GM12872 (cell line): ENCODE measurements around the gene SERTAD1.

Experiments used
- CTCF ChIP-seq: IDR thresholded peaks from 3 replicates; pipeline ENCODE4 v1.5.1; 2011; ENCODE audit warnings: low read depth, mild to moderate bottlenecking, low read length, moderate library complexity; ENCODE audit not compliant: insufficient read depth

The SERTAD1 gene

GRCh38 chr19:40418040-40418439, 7.8 kb downstream of the SERTAD1 start:
- no peak for TF ChIP-seq CTCF

- TF ChIP-seq CTCF = no peak
Measured at GRCh38 chr19:40417643-40417981, 8.2 kb downstream of the SERTAD1 start.

GRCh38 chr19:40416918-40417642, 8.7 kb downstream of the SERTAD1 start:
- no peak for TF ChIP-seq CTCF

GRCh38 chr19:40415768-40416167, 10.0 kb downstream of the SERTAD1 start:
- no peak for TF ChIP-seq CTCF

GRCh38 chr19:40414542-40415535, 11.0 kb downstream of the SERTAD1 start:
- no peak for TF ChIP-seq CTCF

GRCh38 chr19:40413291-40413845, 12.4 kb downstream of the SERTAD1 start, which contains the start of gene PRX:
PRX (minus strand) TSS chr19:40413378; CDS start chr19:40407932, 5,446 bp downstream.
- no peak for TF ChIP-seq CTCF

GRCh38 chr19:40412866-40413265, 12.9 kb downstream of the SERTAD1 start:
- TF ChIP-seq CTCF = no peak
